Mesendoderm (in vitro differentiated cells): ENCODE data around the gene FTCD.
"Not testable (repeated sequence)": the region's sequence is repeated elsewhere in the genome, so short reads cannot be mapped to it uniquely, and the experiment has no call there.

Experiments used
- DNase-seq: peaks from one replicate; pipeline ENCODE4 v3.0.0; 2013
- H2AK5ac ChIP-seq: 2 replicates; pipeline ENCODE4 v1.6.1; 2013; ENCODE audit warnings: low read length, inconsistent platforms
- H2BK120ac ChIP-seq: 2 replicates; pipeline ENCODE4 v1.6.1; 2013; ENCODE audit warnings: low read depth, mild to moderate bottlenecking, low read length, moderate library complexity, mixed read lengths
- H2BK15ac ChIP-seq: replicated peaks from 2 replicates; pipeline ENCODE4 v1.6.1; 2013; ENCODE audit warnings: low read depth, mild to moderate bottlenecking, moderate library complexity
- H2BK5ac ChIP-seq: 2 replicates; pipeline ENCODE4 v1.6.1; 2013; ENCODE audit warnings: low read length, inconsistent platforms
- H3K18ac ChIP-seq: 2 replicates; pipeline ENCODE4 v1.6.1; 2013; ENCODE audit warnings: mild to moderate bottlenecking, low read length, mixed read lengths
- H3K23ac ChIP-seq: one replicate; pipeline ENCODE4 v1.6.1; 2013; ENCODE audit warnings: low read length
- H3K27ac ChIP-seq: 2 replicates; pipeline ENCODE4 v1.5.1; 2013; ENCODE audit warnings: low read depth, mild to moderate bottlenecking, inconsistent platforms, low read length, moderate library complexity
- H3K27me3 ChIP-seq: 2 replicates; pipeline ENCODE4 v1.6.1; 2013; ENCODE audit warnings: low read length, control low read depth, mild to moderate bottlenecking, inconsistent platforms; ENCODE audit not compliant: insufficient read depth, poor library complexity
- H3K36me3 ChIP-seq: 2 replicates; pipeline ENCODE4 v1.6.1; 2013; ENCODE audit warnings: low read length, inconsistent platforms; ENCODE audit not compliant: control insufficient read depth, insufficient read depth
- H3K4ac ChIP-seq: one replicate; pipeline ENCODE4 v1.6.1; 2013; ENCODE audit warnings: low read depth, mild to moderate bottlenecking, low read length, moderate library complexity
- H3K4me1 ChIP-seq: 2 replicates; pipeline ENCODE4 v1.6.1; 2013; ENCODE audit warnings: low read depth, low read length, inconsistent platforms; ENCODE audit not compliant: control insufficient read depth
- H3K4me2 ChIP-seq: 2 replicates; pipeline ENCODE4 v1.6.1; 2013; ENCODE audit warnings: low read length
- H3K4me3 ChIP-seq: 2 replicates; pipeline ENCODE4 v1.5.1; 2013; ENCODE audit warnings: mild to moderate bottlenecking, low read length
- H3K56ac ChIP-seq: one replicate; pipeline ENCODE4 v1.6.1; 2013; ENCODE audit warnings: low read length
- H3K79me1 ChIP-seq: 2 replicates; pipeline ENCODE4 v1.6.1; 2013; ENCODE audit warnings: low read length, inconsistent platforms
- H3K79me2 ChIP-seq: 2 replicates; pipeline ENCODE4 v1.6.1; 2013; ENCODE audit warnings: mild to moderate bottlenecking, low read length; ENCODE audit not compliant: control insufficient read depth, insufficient read depth
- H3K9ac ChIP-seq: 2 replicates; pipeline ENCODE4 v1.6.1; 2013; ENCODE audit warnings: low read length, inconsistent platforms
- H4K5ac ChIP-seq: one replicate; pipeline ENCODE4 v1.6.1; 2013; ENCODE audit warnings: low read length
- H4K8ac ChIP-seq: one replicate; pipeline ENCODE4 v1.6.1; 2013; ENCODE audit warnings: low read depth, mild to moderate bottlenecking, control low read depth, low read length, moderate library complexity
- WGBS: extraction: QIAGEN DNeasy Blood & Tissue Kit; methylation state at CpG from one replicate; pipeline ENCODE4 v1.1.7; 2013; ENCODE audit warnings: low lambda C conversion rate, missing lambda C conversion rate; ENCODE audit not compliant: insufficient coverage; ENCODE audit errors: extremely low coverage; 5-methylcytosine and 5-hydroxymethylcytosine counted together

FTCD gene

DNA sequence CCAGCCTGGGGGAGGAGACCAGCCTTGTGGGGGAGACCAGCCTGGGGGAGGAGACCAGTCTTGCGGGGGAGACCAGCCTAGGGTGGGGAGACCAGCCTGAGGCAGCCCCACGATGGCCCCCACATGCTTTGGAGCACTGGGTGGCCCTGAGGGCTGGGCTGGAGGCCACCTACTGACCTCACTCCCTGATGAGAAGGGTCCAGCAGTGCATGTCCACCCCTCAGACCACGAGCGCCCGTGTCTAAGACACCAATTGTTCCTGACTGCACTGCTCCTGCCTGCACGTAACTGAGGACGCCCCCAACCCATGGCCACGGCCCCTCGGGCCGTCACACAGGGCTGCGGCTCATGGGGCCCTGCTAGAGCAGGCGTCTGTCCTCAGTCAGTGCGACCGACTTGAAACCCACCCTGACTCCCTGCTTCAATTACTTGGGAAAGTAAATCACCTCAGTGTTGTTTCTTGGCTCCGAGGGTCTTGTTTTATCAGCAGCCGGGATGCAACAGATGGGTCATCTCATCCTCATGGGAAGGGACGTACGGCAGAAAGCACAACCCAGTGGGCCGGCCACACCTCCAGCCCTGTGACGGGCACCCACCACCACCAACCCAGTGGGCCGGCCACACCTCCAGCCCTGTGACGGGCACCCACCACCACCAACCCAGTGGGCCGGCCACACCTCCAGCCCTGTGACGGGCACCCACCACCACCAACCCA, 28.7 kb upstream of the FTCD start, which contains the start of gene SPATC1L:
SPATC1L (minus strand) TSS at position 550 of the 715 bp plus-strand sequence. CDS start 1,643 bp downstream, outside the sequence.
- Histone ChIP-seq H3K56ac (peak within 1 kb of the TSS; percentile 98), H3K79me2 (no peaks in the 10 kb centered on the region), H3K27me3 (no peaks in the 10 kb centered on the region), H3K4ac (no peak within 1 kb of the TSS), H2BK15ac (no peak within 1 kb of the TSS), H4K8ac (no peak within 1 kb of the TSS), H3K9ac (peak within 1 kb of the TSS; percentile 92), H4K5ac (no peak within 1 kb of the TSS), H2BK5ac (peak within 1 kb of the TSS; percentile 63), H3K18ac (peak within 1 kb of the TSS; percentile 6), H3K36me3 (peaks cover 3% of the 10 kb centered on the region), H3K27ac (peak within 1 kb of the TSS; percentile 4), H2AK5ac (no peak within 1 kb of the TSS), H2BK120ac (no peak within 1 kb of the TSS), H3K4me3 (peak within 1 kb of the TSS; percentile 97), H3K4me1 (peaks cover 2% of the 10 kb centered on the region), H3K23ac (no peak within 1 kb of the TSS), H3K4me2 (peak within 1 kb of the TSS; percentile 100), H3K79me1 (peaks cover 3% of the 10 kb centered on the region)
- DNase-seq, result peak; percentile 92
- WGBS, result no CpG with 5 or more reads among the region's 24 CpGs

DNA sequence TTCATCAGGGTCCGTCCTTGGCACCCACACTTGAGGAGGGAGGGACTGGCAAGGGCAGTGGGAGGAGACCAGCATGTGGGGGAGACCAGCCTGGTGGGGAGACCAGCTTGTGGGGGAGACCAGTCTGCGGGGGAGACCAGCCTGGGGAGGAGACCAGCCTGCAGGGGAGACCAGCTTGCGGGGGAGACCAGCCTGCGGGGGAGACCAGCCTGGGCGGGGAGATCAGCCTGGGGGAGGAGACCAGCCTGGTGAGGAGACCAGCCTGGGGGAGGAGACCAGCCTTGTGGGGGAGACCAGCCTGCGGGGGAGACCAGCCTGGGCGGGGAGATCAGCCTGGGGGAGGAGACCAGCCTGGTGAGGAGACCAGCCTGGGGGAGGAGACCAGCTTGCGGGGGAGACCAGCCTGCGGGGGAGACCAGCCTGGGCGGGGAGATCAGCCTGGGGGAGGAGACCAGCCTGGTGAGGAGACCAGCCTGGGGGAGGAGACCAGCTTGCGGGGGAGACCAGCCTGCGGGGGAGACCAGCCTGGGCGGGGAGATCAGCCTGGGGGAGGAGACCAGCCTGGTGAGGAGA, 28.0 kb upstream of the FTCD start:
- not testable (repeated sequence) for H2BK15ac ChIP-seq, H3K4me1 ChIP-seq, H3K79me1 ChIP-seq, H3K27ac ChIP-seq, H2BK120ac ChIP-seq, H3K36me3 ChIP-seq, H3K79me2 ChIP-seq, DNase-seq, H3K23ac ChIP-seq, H4K8ac ChIP-seq, H3K4ac ChIP-seq, H3K18ac ChIP-seq, H2BK5ac ChIP-seq, H3K56ac ChIP-seq, H3K4me2 ChIP-seq, H4K5ac ChIP-seq, H3K27me3 ChIP-seq, H3K4me3 ChIP-seq
- peak overlapping the region; percentile 37 for H2AK5ac ChIP-seq
- peak overlapping the region; percentile 92 for H3K9ac ChIP-seq
- WGBS, result no CpG with 5 or more reads among the region's 13 CpGs

DNA sequence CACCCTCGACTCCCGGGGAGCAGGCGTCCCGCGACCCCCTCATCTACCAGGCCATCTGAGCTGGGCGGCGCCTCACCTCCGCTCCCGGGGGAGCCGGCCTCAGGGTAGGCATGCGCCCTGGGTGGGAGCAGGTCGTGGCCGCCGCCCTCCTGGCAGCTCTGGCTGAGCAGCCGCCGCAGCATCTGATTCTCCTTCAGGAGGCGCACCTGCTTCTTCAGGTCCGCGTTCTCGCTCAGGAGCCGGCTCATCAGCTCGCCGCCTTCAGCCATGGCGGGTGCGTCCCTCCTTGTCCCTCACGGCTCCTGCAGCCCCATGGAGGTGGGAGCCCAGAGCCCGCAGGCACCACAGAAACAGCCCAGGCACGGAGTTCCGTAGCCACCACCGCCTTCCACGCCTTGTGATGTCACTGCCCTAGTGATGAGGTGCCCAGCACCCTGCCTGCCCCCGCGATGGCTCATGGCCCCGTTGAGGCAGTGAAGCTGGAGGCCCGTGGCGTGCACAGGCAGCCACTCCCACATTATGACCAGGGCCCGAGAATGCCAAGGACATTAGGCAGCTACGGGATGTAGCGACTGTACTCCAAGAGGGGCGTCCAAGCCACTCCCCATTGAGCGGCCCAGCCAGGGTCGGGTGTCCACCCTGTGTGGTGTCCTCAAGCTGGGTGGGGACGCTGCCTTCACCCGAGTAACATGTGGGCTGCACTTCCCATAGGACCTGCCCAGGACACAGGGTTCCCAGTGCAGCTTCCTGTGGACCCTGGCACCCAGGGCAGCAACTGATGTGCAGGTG, 27.4 kb upstream of the FTCD start:
- Histone ChIP-seq H2BK120ac (no peak overlapping the region), H3K36me3 (peaks cover 1% of the 10 kb centered on the region), H4K5ac (no peak overlapping the region), H3K79me2 (no peaks in the 10 kb centered on the region), H2BK5ac (no peak overlapping the region), H3K23ac (no peak overlapping the region), H3K56ac (no peak overlapping the region), H3K4ac (no peak overlapping the region), H3K4me3 (no peak overlapping the region), H3K9ac (peak overlapping the region; percentile 9), H3K79me1 (peaks cover 3% of the 10 kb centered on the region), H2BK15ac (no peak overlapping the region), H3K27ac (no peak overlapping the region), H3K27me3 (no peaks in the 10 kb centered on the region), H3K4me1 (no peaks in the 10 kb centered on the region), H4K8ac (no peak overlapping the region), H3K18ac (no peak overlapping the region), H2AK5ac (peak overlapping the region; percentile 37), H3K4me2 (no peak overlapping the region)
- WGBS, result no CpG with 5 or more reads among the region's 44 CpGs
- no peak for DNase-seq

DNA sequence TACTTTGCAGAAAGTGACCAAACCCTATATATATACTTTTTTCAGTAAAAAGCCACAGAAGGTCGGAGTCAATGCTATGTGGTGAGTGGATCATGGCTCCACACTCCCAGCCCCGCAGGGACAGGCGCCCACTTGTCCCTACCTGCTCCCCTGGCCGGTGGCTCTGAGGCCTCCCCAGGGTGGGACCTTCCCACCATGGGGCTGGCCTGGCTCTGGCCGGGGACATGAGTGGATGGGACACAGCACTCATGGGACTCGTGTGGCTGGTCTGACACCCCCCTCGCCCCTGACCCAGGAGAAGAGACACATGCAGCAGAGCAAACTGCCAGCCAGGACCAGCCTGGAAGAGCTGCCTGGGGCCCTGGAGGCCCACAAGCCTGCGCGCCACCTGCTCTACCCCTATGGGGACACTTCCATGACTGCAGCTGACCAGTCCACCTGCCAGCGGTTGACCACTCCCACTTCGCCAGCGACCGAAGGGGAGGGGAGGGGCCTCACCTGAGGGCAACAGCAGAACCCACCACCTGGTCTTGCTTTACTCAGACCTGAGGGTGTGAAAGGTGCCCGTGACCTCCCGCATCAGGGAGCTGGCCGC, 26.7 kb upstream of the FTCD start:
- Histone ChIP-seq H3K27ac (no peak overlapping the region), H3K27me3 (no peaks in the 10 kb centered on the region), H3K23ac (no peak overlapping the region), H3K4me1 (no peaks in the 10 kb centered on the region), H3K18ac (no peak overlapping the region), H3K4me3 (no peak overlapping the region), H4K5ac (no peak overlapping the region), H3K36me3 (no peaks in the 10 kb centered on the region), H3K56ac (no peak overlapping the region), H3K4me2 (no peak overlapping the region), H3K9ac (no peak overlapping the region), H2BK5ac (no peak overlapping the region), H3K79me1 (peaks cover 4% of the 10 kb centered on the region), H4K8ac (no peak overlapping the region), H3K4ac (no peak overlapping the region), H2BK120ac (no peak overlapping the region), H2BK15ac (no peak overlapping the region), H3K79me2 (no peaks in the 10 kb centered on the region), H2AK5ac (no peak overlapping the region)
- no peak for DNase-seq
- WGBS, result no CpG with 5 or more reads among the region's 16 CpGs

DNA sequence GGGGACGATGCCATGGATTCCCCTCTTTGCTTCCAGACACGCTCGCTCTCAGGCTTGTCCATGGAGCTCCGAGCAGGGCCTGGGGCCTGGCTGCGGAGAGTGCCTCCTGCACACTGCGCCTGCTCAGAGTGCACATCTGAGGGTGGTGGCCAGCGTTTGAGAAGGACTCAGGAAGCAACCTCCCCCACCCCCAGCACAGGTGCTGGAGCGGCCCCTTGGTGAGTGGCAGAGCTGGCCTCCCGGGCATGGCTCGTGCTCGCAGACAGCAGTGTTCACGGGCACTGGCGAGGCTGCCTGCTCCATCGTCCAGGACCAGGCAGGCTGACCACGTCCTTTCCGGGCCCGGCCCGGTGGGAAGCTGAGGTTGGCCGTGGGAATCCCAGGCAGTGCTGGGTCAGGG, 26.1 kb upstream of the FTCD start:
- no peak overlapping the region for H3K4ac ChIP-seq
- H3K18ac ChIP-seq, result no peak overlapping the region
- no peak overlapping the region for H4K8ac ChIP-seq
- DNase-seq, result no peak
- peaks cover 4% of the 10 kb centered on the region for H3K79me1 ChIP-seq
- no peaks in the 10 kb centered on the region for H3K4me1 ChIP-seq
- no peaks in the 10 kb centered on the region for H3K79me2 ChIP-seq
- H3K36me3 ChIP-seq, result no peaks in the 10 kb centered on the region
- H2AK5ac ChIP-seq, result no peak overlapping the region
- no peak overlapping the region for H3K4me2 ChIP-seq
- no peak overlapping the region for H2BK5ac ChIP-seq
- H3K4me3 ChIP-seq, result no peak overlapping the region
- no peak overlapping the region for H3K9ac ChIP-seq
- no peak overlapping the region for H4K5ac ChIP-seq
- H3K23ac ChIP-seq, result no peak overlapping the region
- peak overlapping the region; percentile 42 for H3K56ac ChIP-seq
- H2BK15ac ChIP-seq, result no peak overlapping the region
- no peak overlapping the region for H3K27ac ChIP-seq
- H2BK120ac ChIP-seq, result no peak overlapping the region
- no CpG with 5 or more reads among the region's 19 CpGs for WGBS
- no peaks in the 10 kb centered on the region for H3K27me3 ChIP-seq
